Right forelimb (tissue), 1 donor: ENCODE measurements around the gene ACAP1.

Experiments used
- DNase-seq: peaks from one replicate; pipeline ENCODE4 v3.0.0-alpha.2; 2018

ACAP1 gene

GRCh38 chr17:7392696-7393612, 56.6 kb downstream of the ACAP1 start:
- no peak for DNase-seq

GRCh38 chr17:7393613-7394451, 57.5 kb downstream of the ACAP1 start:
- DNase-seq = no peak

- peak; percentile 91 for DNase-seq
Measured at GRCh38 chr17:7394452-7395191, 58.3 kb downstream of the ACAP1 start, which contains the start of gene PLSCR3. TSS of gene PLSCR3 (minus strand) at chr17:7394525. CDS start at chr17:7394110, 415 bp downstream.

DNA sequence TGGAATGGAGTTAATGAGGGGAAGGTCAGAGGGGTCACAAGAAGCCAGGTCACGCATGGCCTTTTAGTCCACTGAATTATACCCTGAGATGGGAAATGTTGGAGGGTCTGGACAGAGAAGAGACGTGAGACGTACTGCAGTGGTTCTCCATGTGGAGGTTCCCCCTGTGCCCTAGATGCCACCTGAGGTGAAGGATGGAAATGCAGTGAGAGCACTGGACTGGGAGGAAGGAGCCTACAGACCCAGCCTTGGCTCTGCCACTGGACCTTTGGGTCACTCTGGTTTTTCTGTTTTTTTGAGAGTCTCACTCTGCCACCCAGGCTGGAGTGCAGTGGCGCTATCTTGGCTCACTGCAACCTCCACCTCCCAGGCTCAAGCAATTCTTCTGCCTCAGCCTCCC, 59.8 kb downstream of the ACAP1 start:
- DNase-seq = peak; percentile 26

- peak; percentile 18 for DNase-seq
Measured at GRCh38 chr17:7398612-7399011, 62.3 kb downstream of the ACAP1 start.
